Endothelial cell (in vitro differentiated cells): ENCODE results near the gene BCL2L15. TPM values are rescaled to one million over a fixed set of nuclear protein-coding genes. Genes with fewer than 3 reads are reported as not detected.

Experiments
- DNase-seq: peaks from one replicate; pipeline ENCODE4 v3.0.0; 2021; ENCODE audit warnings: low spot score
- H3K27ac Mint-ChIP-seq: one replicate; pipeline ENCODE4 v1.8.0; 2021; ENCODE audit warnings: mixed read lengths, inconsistent platforms; ENCODE audit not compliant: unreplicated experiment
- H3K27me3 Mint-ChIP-seq: one replicate; pipeline ENCODE4 v1.8.0; 2021; ENCODE audit warnings: mild to moderate bottlenecking, moderate library complexity, mixed read lengths, inconsistent platforms; ENCODE audit not compliant: unreplicated experiment
- H3K36me3 Mint-ChIP-seq: one replicate; pipeline ENCODE4 v1.8.0; 2021; ENCODE audit warnings: mild to moderate bottlenecking, low read depth, mixed read lengths, inconsistent platforms; ENCODE audit not compliant: unreplicated experiment
- H3K4me1 Mint-ChIP-seq: one replicate; pipeline ENCODE4 v1.8.0; 2021; ENCODE audit warnings: mild to moderate bottlenecking, mixed read lengths, inconsistent platforms; ENCODE audit not compliant: unreplicated experiment
- H3K4me3 Mint-ChIP-seq: one replicate; pipeline ENCODE4 v1.8.0; 2021; ENCODE audit warnings: mild to moderate bottlenecking, mixed read lengths, inconsistent platforms; ENCODE audit not compliant: unreplicated experiment
- H3K9me3 Mint-ChIP-seq: one replicate; pipeline ENCODE4 v1.8.0; 2021; ENCODE audit warnings: mixed read lengths, inconsistent platforms; ENCODE audit not compliant: unreplicated experiment
- total RNA-seq: library from RNA; stranded (reverse); fragmentation: NEBNext Ultra II Directional; extraction: Animal tissue kit (Norgen Biotek cat#: 25700); gene quantifications from one replicate; pipeline ENCODE4 v1.2.1, GENCODE V29; 2021; ENCODE audit not compliant: unreplicated experiment
- TF ChIP-seq, protein P1 (sequence below): fragments of 200-600 bp; sonication (generic); IDR thresholded peaks from one replicate; pipeline ENCODE4 v1.5.0; 2021; ENCODE audit warnings: antibody characterized with exemption; ENCODE audit not compliant: unreplicated experiment

Gene BCL2L15
- total RNA-seq, 1 donor from 2014 or later: 0.49 TPM

GRCh38 chr1:113872219-113872935 lies 15.0 kb downstream of the BCL2L15 start:
- TF ChIP-seq, protein P1, sequence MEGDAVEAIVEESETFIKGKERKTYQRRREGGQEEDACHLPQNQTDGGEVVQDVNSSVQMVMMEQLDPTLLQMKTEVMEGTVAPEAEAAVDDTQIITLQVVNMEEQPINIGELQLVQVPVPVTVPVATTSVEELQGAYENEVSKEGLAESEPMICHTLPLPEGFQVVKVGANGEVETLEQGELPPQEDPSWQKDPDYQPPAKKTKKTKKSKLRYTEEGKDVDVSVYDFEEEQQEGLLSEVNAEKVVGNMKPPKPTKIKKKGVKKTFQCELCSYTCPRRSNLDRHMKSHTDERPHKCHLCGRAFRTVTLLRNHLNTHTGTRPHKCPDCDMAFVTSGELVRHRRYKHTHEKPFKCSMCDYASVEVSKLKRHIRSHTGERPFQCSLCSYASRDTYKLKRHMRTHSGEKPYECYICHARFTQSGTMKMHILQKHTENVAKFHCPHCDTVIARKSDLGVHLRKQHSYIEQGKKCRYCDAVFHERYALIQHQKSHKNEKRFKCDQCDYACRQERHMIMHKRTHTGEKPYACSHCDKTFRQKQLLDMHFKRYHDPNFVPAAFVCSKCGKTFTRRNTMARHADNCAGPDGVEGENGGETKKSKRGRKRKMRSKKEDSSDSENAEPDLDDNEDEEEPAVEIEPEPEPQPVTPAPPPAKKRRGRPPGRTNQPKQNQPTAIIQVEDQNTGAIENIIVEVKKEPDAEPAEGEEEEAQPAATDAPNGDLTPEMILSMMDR: no peak
- DNase-seq: no peak
- Mint-ChIP-seq H3K4me3 (no peak overlapping the region), H3K4me1 (no peaks in the 10 kb centered on the region), H3K27me3 (no peaks in the 10 kb centered on the region), H3K9me3 (no peaks in the 10 kb centered on the region), H3K27ac (no peak overlapping the region), H3K36me3 (no peaks in the 10 kb centered on the region)

GRCh38 chr1:113871597-113872113 lies 15.7 kb downstream of the BCL2L15 start, which contains the start of gene PTPN22:
TSS of gene PTPN22 (minus strand) at chr1:113871712.
- H3K9me3 Mint-ChIP-seq: no peaks in the 10 kb centered on the region

DNA sequence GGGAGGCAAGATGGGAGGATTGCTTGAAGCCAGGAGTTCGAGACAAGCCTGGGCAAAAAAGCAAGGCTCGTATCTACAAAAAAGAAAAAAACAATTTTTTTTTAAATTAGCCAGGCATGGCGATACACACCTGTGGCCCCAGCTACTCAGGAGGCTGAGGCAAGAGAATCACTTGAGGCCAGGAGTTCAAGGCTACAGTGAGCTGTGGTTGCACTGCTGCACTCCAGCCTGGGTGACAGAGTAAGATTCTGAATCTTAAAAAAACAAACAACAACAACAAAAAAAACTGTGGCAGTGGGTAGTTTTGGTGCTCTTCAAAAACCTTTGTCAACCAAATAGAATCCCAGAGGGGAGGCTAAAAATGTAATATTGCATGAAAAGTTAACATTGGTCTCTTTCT lies 16.6 kb downstream of the BCL2L15 start:
- Mint-ChIP-seq H3K9me3 (no peaks in the 10 kb centered on the region), H3K27ac (no peak overlapping the region), H3K4me3 (no peak overlapping the region), H3K27me3 (no peaks in the 10 kb centered on the region), H3K36me3 (no peaks in the 10 kb centered on the region), H3K4me1 (no peaks in the 10 kb centered on the region)
- DNase-seq: no peak
- TF ChIP-seq, protein P1: no peak

More at GRCh38 chr1:113871597-113872113, 15.7 kb downstream of the BCL2L15 start, which contains the start of gene PTPN22:
- Mint-ChIP-seq H3K27me3 (no peaks in the 10 kb centered on the region), H3K4me3 (no peak within 1 kb of the TSS), H3K4me1 (no peaks in the 10 kb centered on the region), H3K36me3 (no peaks in the 10 kb centered on the region), H3K27ac (no peak within 1 kb of the TSS)
- TF ChIP-seq, protein P1: no peak
- DNase-seq: no peak

DNA sequence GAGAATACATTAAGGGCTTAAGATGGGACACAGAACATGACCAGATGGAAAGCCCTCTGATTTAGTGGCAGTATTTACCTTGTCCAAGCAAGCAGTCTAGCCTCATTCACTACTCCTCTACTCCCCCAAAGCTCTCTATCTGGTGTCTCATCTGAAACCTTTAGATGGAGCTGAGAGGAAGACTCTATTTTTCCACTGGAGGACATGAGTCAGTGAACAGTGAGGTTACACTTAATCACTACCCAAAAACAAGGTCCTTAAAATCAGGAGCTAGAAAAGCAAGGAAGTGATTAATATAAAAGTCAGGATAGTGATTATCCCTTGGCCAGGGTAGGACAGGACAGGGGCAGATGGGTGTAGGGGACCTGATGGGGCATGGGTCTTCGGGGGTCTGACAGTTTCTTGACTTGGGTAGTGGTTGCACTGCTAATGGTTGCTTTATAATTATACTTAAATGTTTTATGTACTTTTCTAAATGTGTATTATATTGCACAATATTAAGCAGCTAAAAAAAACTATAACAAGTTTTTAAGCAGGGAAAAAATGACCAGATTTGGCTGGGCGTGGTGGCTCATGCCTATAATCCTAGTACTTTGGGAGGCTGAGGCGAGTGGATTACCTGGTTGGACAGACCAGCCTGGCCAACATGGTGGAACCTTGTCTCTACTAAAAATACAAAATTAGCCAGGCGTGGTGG lies 18.8 kb downstream of the BCL2L15 start:
- Mint-ChIP-seq H3K36me3 (no peaks in the 10 kb centered on the region), H3K4me1 (no peaks in the 10 kb centered on the region), H3K27me3 (no peaks in the 10 kb centered on the region), H3K4me3 (no peak overlapping the region), H3K9me3 (no peaks in the 10 kb centered on the region), H3K27ac (no peak overlapping the region)
- TF ChIP-seq, protein P1: no peak
- DNase-seq: no peak

GRCh38 chr1:113861641-113862040 lies 25.7 kb downstream of the BCL2L15 start:
- Mint-ChIP-seq H3K4me3 (no peak overlapping the region), H3K9me3 (no peaks in the 10 kb centered on the region), H3K27me3 (no peaks in the 10 kb centered on the region), H3K4me1 (peaks cover 6% of the 10 kb centered on the region), H3K27ac (no peak overlapping the region), H3K36me3 (no peaks in the 10 kb centered on the region)
- DNase-seq: no peak
- TF ChIP-seq, protein P1: no peak
